PC-9 (cell line): ENCODE measurements around the gene FIGN. TPM values are rescaled to one million over a fixed set of nuclear protein-coding genes. Genes with fewer than 3 reads are reported as not detected.

Experiments
- BruUV-seq: library from RNA; stranded (reverse); fragments of 400-500 nt; replicated peaks from 2 replicates; lab custom pipeline; 2021; lab: Mats Ljungman, UMichigan
- CTCF ChIA-PET: fragments of 300-600 bp; sonication (Branson Sonifier 250); formaldehyde crosslinking; loops from one replicate; lab custom pipeline; 2022; ENCODE audit warnings: antibody characterized with exemption; lab: Charles Lee
- POLR2A ChIA-PET: fragments of 300-600 bp; sonication (Branson Sonifier 250); formaldehyde crosslinking; loops from one replicate; lab custom pipeline; 2022; ENCODE audit warnings: antibody characterized with exemption; ENCODE audit not compliant: unreplicated experiment; lab: Charles Lee
- DNase-seq, 2 experiments: peaks; one replicate each; pipeline versions ENCODE4 v3.0.0 to v3.0.0-alpha.2; 2015 to 2022; ENCODE audit warnings: mixed read lengths in 1 of 2
- H2AFZ ChIP-seq: fragments of 200-600 bp; sonication (generic); 2 replicates; pipeline ENCODE4 v1.8.1; 2017; ENCODE audit warnings: antibody characterized with exemption
- H3F3A ChIP-seq: fragments of 200-600 bp; sonication (generic); 2 replicates; pipeline ENCODE4 v1.8.1; 2017; ENCODE audit warnings: antibody characterized with exemption, mild to moderate bottlenecking, low read depth; ENCODE audit not compliant: insufficient read depth
- H3K27ac ChIP-seq: fragments of 200-600 bp; sonication (generic); 2 replicates; pipeline ENCODE4 v1.6.1; 2016; ENCODE audit warnings: mixed run types
- H3K27me3 ChIP-seq: fragments of 200-600 bp; sonication (generic); 2 replicates; pipeline ENCODE4 v1.6.1; 2016; ENCODE audit warnings: low read depth, mixed run types; ENCODE audit not compliant: insufficient read depth
- H3K36me3 ChIP-seq: fragments of 200-600 bp; sonication (generic); 2 replicates; pipeline ENCODE4 v1.6.1; 2016; ENCODE audit warnings: low read depth, mixed run types
- H3K4me1 ChIP-seq: fragments of 200-600 bp; sonication (generic); replicated peaks from 2 replicates; pipeline ENCODE4 v1.6.1; 2016; ENCODE audit warnings: mixed run types; ENCODE audit not compliant: insufficient read depth
- H3K4me2 ChIP-seq: fragments of 200-600 bp; sonication (generic); 2 replicates; pipeline ENCODE4 v1.6.1; 2017; ENCODE audit warnings: mixed run types
- H3K4me3 ChIP-seq: fragments of 200-600 bp; sonication (generic); 2 replicates; pipeline ENCODE4 v1.6.1; 2016; ENCODE audit warnings: mixed run types
- H3K79me2 ChIP-seq: fragments of 200-600 bp; sonication (generic); 2 replicates; pipeline ENCODE4 v1.6.1; 2017; ENCODE audit warnings: low read depth, mixed run types
- H3K9me2 ChIP-seq: fragments of 200-600 bp; sonication (generic); 2 replicates; pipeline ENCODE4 v1.8.1; 2017; ENCODE audit warnings: mild to moderate bottlenecking; ENCODE audit not compliant: insufficient read depth
- H3K9me3 ChIP-seq: fragments of 200-600 bp; sonication (generic); 2 replicates; pipeline ENCODE4 v1.8.1; 2016; ENCODE audit warnings: low read depth; ENCODE audit not compliant: insufficient read depth
- H4K20me1 ChIP-seq: fragments of 200-600 bp; sonication (generic); 2 replicates; pipeline ENCODE4 v1.8.1; 2017; ENCODE audit not compliant: insufficient read depth
- EZH2 ChIP-seq: fragments of 200-600 bp; sonication (generic); IDR thresholded peaks from 2 replicates; pipeline ENCODE4 v1.8.0; 2017; ENCODE audit warnings: antibody characterized with exemption, low read depth
- intact Hi-C: fragments of 100-400 bp; cut with micrococcal nuclease; formaldehyde crosslinking; loops from one replicate; pipeline ENCODE4 v1.10.0; 2022; ENCODE audit not compliant: unreplicated experiment
- total RNA-seq: library from RNA; stranded (reverse); gene quantifications from 2 replicates; pipeline ENCODE4 v1.2.3, GENCODE V29; 2021
- TF ChIP-seq, protein P1 (sequence below): fragments of 200-600 bp; sonication (generic); conservative IDR thresholded peaks from 2 replicates; pipeline ENCODE4 v1.6.1; 2017; ENCODE audit warnings: mixed run types, antibody characterized with exemption, mild to moderate bottlenecking, moderate library complexity

Gene FIGN
- total RNA-seq, 1 experiment from 2014 or later, result 7.4 TPM

DNA sequence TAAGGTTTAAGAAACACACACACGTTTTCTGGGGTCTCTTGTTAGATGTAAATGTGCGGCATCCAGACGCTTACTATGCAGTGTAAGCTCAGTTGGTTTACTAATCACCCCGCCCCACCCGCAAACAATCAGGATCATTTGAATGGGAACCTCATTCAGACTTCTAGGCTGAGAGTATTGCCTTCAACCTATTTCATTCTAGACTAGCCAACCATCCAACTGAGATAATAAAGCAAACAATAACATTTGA is 1.3 kb upstream of the FIGN start:
- TF ChIP-seq EZH2, result no peak
- TF ChIP-seq, protein P1, sequence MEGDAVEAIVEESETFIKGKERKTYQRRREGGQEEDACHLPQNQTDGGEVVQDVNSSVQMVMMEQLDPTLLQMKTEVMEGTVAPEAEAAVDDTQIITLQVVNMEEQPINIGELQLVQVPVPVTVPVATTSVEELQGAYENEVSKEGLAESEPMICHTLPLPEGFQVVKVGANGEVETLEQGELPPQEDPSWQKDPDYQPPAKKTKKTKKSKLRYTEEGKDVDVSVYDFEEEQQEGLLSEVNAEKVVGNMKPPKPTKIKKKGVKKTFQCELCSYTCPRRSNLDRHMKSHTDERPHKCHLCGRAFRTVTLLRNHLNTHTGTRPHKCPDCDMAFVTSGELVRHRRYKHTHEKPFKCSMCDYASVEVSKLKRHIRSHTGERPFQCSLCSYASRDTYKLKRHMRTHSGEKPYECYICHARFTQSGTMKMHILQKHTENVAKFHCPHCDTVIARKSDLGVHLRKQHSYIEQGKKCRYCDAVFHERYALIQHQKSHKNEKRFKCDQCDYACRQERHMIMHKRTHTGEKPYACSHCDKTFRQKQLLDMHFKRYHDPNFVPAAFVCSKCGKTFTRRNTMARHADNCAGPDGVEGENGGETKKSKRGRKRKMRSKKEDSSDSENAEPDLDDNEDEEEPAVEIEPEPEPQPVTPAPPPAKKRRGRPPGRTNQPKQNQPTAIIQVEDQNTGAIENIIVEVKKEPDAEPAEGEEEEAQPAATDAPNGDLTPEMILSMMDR, result no peak
- DNase-seq, result no peak
- H2AFZ ChIP-seq, result peak overlapping the region; percentile 96; the same call in 1 of the 2 replicates
- peak overlapping the region; percentile 92 for H3K4me2 ChIP-seq
- no peaks in the 10 kb centered on the region for H3K27me3 ChIP-seq
- no peaks in the 10 kb centered on the region for H3F3A ChIP-seq
- no peaks in the 10 kb centered on the region for H3K9me3 ChIP-seq
- peak overlapping the region; percentile 91; the same call in 1 of the 2 replicates for H3K4me3 ChIP-seq
- 0 out of 2 replicates have a peak, but pooled peaks cover 5% of the 10 kb centered on the region for H3K79me2 ChIP-seq
- H3K4me1 ChIP-seq, result no peaks in the 10 kb centered on the region
- H3K27ac ChIP-seq, result no peak overlapping the region
- no peaks in the 10 kb centered on the region for H3K36me3 ChIP-seq
- intact Hi-C loops, result loop anchor here (2.0 to 10.0 kb wide), 4 partner anchors 44 to 688 kb away; no protein-coding TSS in a partner anchor
- CTCF ChIA-PET, result no interaction called here
- H3K9me2 ChIP-seq, result no peaks in the 10 kb centered on the region
- POLR2A ChIA-PET, result no interaction called here
- BruUV-seq, result no TSS peak
- no peaks in the 10 kb centered on the region for H4K20me1 ChIP-seq

DNA sequence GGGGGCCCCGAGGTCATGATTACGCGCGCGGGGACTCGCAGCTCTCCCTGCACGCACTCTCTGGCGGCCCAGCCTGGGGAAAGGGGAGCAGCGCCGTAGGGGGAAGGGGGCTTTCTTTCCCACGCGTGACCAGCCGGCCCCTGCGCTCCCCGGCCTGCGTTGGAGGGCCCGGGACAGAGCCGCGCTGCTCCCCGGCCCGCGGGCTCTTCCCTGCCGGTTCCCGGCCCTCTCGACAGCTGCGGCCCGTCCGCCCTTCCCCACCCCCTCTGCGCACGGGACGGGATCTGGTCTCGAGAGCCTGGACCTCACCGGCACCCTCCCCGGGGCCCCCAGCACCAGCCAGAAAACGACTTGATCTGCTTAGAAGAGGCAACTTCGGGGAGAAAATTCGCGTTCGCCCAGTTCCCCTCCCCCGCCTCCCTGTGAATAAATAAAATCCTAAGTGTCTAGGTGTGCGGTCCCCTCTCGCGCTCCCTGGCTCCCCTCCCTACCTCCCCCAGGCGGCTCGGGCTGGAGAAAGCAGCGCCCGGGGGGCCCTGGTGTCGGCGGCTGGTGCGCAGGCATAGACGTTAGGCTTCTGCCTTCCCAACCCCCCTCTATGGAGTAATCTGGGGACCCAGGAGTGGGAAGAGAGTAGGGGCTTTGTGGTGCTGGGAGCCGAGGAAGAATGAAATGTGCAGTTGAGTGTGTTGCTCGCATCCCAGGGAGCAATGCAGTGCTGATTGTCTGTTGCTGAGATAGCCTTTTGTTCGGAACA is 803 bp upstream of the FIGN start:
- ChIA-PET CTCF (no interaction called here), POLR2A (no interaction called here)
- H3K9me3 ChIP-seq, result no peaks in the 10 kb centered on the region
- TF ChIP-seq, protein P1, result no peak
- no peak for TF ChIP-seq EZH2
- peak overlapping the region; percentile 91 for H3K4me3 ChIP-seq
- DNase-seq, result peak; percentile 33 to 45
- H4K20me1 ChIP-seq, result no peaks in the 10 kb centered on the region
- H3K36me3 ChIP-seq, result no peaks in the 10 kb centered on the region
- peak overlapping the region; percentile 57; the same call in 1 of the 2 replicates for H3K27ac ChIP-seq
- intact Hi-C loops, result loop anchor here (1.0 to 10.0 kb wide), 5 partner anchors 44 to 688 kb away; no protein-coding TSS in a partner anchor
- H3K27me3 ChIP-seq, result no peaks in the 10 kb centered on the region
- H2AFZ ChIP-seq, result peak overlapping the region; percentile 96
- no peaks in the 10 kb centered on the region for H3F3A ChIP-seq
- H3K79me2 ChIP-seq, result 0 out of 2 replicates have a peak, but pooled peaks cover 5% of the 10 kb centered on the region
- no peaks in the 10 kb centered on the region for H3K9me2 ChIP-seq
- BruUV-seq, result TSS peak; percentile 77
- peak overlapping the region; percentile 92 for H3K4me2 ChIP-seq
- no peaks in the 10 kb centered on the region for H3K4me1 ChIP-seq

DNA sequence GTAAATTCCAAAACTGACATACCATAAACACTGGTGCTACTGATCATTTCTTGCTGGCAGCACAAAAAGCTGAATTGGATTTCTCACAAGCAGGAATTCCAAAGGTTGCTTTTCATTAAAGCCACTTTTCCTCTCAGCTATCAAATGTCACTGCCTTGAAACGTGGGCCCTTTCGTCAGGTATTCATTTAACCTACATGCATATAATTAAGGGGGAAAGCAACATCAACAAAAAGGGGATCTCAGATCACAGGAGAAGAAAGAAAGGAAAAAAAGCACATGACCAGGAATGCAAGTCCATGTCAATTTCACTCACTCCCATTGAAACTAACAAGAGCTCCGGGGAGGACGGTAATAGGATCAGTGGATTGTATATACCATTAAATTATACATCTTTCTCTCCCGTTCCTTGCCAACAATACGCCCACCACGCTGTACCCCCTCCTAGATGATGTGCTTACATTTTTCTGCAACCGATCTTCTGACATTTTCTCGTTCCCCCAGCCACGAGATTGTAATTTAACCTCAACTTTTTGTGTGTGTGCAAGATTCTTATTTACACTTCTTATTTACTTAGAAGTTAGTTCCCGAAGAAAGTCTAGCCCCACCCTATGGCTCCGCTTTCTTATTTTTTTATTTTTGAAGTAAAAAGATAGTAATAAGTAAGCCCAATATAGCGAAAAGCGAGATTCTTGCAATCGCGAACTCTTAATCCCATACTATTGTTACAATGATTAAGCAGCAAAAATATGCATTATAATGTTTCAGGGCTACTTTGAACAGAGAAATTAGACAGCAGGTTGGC is 725 bp downstream of the FIGN start:
- H4K20me1 ChIP-seq, result no peaks in the 10 kb centered on the region
- no peaks in the 10 kb centered on the region for H3K36me3 ChIP-seq
- no peaks in the 10 kb centered on the region for H3K9me2 ChIP-seq
- H3F3A ChIP-seq, result no peaks in the 10 kb centered on the region
- intact Hi-C loops, result loop anchor here (5.0 to 10.0 kb wide), 3 partner anchors 108 to 690 kb away; no protein-coding TSS in a partner anchor
- POLR2A ChIA-PET, result interaction anchor here (0.7 kb wide), 1 partner anchor 40 kb away, joined by 6 read pairs; no protein-coding TSS in a partner anchor
- TF ChIP-seq EZH2, result no peak
- TF ChIP-seq, protein P1, result no peak
- DNase-seq, result no peak
- no peaks in the 10 kb centered on the region for H3K27me3 ChIP-seq
- 0 out of 2 replicates have a peak, but pooled peaks cover 5% of the 10 kb centered on the region for H3K79me2 ChIP-seq
- H3K9me3 ChIP-seq, result no peaks in the 10 kb centered on the region
- H3K27ac ChIP-seq, result no peak overlapping the region
- CTCF ChIA-PET, result interaction anchor here (1.1 kb wide), 1 partner anchor 386 kb away, joined by 3 read pairs; no protein-coding TSS in a partner anchor
- BruUV-seq, result TSS peak; percentile 26
- peak overlapping the region; percentile 92 for H3K4me2 ChIP-seq
- H3K4me3 ChIP-seq, result peak overlapping the region; percentile 91
- peak overlapping the region; percentile 96 for H2AFZ ChIP-seq
- H3K4me1 ChIP-seq, result no peaks in the 10 kb centered on the region
